Endodermal cell (in vitro differentiated cells): ENCODE measurements around the gene SLC45A1. TPM values are rescaled to one million over a fixed set of nuclear protein-coding genes. Genes with fewer than 3 reads are reported as not detected.

Experiments used
- DNase-seq: peaks from one replicate; pipeline ENCODE4 v3.0.0-alpha.2; 2017
- H3K27ac ChIP-seq: 2 replicates; pipeline ENCODE4 v1.5.1; 2013; ENCODE audit warnings: mild to moderate bottlenecking, low read depth, low read length, moderate library complexity
- H3K27me3 ChIP-seq: 2 replicates; pipeline ENCODE4 v1.6.1; 2013; ENCODE audit warnings: mild to moderate bottlenecking, low read length, moderate library complexity; ENCODE audit not compliant: insufficient read depth, control insufficient read depth, poor library complexity, severe bottlenecking
- H3K36me3 ChIP-seq: 2 replicates; pipeline ENCODE4 v1.7.0; 2013; ENCODE audit warnings: mild to moderate bottlenecking, low read length, moderate library complexity; ENCODE audit not compliant: control insufficient read depth, insufficient read depth
- H3K4me1 ChIP-seq: one replicate; pipeline ENCODE4 v1.7.0; 2013; ENCODE audit warnings: low read length; ENCODE audit not compliant: control insufficient read depth, insufficient read depth
- H3K4me3 ChIP-seq: 2 replicates; pipeline ENCODE4 v1.5.1; 2013; ENCODE audit warnings: mild to moderate bottlenecking, low read length, moderate library complexity
- H3K9ac ChIP-seq: 2 replicates; pipeline ENCODE4 v1.6.1; 2013; ENCODE audit warnings: mild to moderate bottlenecking, low read length, moderate library complexity; ENCODE audit not compliant: poor library complexity, severe bottlenecking; ENCODE audit errors: extremely low read depth
- H3K9me3 ChIP-seq: 2 replicates; pipeline ENCODE4 v1.6.1; 2013; ENCODE audit warnings: mild to moderate bottlenecking, low read length, moderate library complexity; ENCODE audit not compliant: control insufficient read depth
- H3K27ac Mint-ChIP-seq: 2 replicates; pipeline ENCODE4 v1.8.0; 2020; ENCODE audit warnings: mixed read lengths
- H3K27me3 Mint-ChIP-seq: 2 replicates; pipeline ENCODE4 v1.8.0; 2021; ENCODE audit warnings: mild to moderate bottlenecking, mixed read lengths; ENCODE audit not compliant: insufficient read depth
- H3K36me3 Mint-ChIP-seq: 2 replicates; pipeline ENCODE4 v1.8.0; 2020; ENCODE audit warnings: low read depth, mixed read lengths
- H3K4me1 Mint-ChIP-seq: 2 replicates; pipeline ENCODE4 v1.8.0; 2020; ENCODE audit warnings: mixed read lengths
- H3K4me3 Mint-ChIP-seq: 2 replicates; pipeline ENCODE4 v1.8.0; 2020; ENCODE audit warnings: mild to moderate bottlenecking, moderate library complexity, mixed read lengths
- H3K9me3 Mint-ChIP-seq: 2 replicates; pipeline ENCODE4 v1.8.0; 2020; ENCODE audit warnings: mild to moderate bottlenecking, mixed read lengths
- CTCF ChIP-seq: fragments of 200-600 bp; sonication (generic); conservative IDR thresholded peaks from 2 replicates; pipeline ENCODE4 v1.5.0; 2021; ENCODE audit warnings: antibody characterized with exemption, mild to moderate bottlenecking
- WGBS, 2 experiments: methylation state at CpG; one replicate each; pipeline versions ENCODE4 v1.1.5 to v1.1.7; 2013; ENCODE audit warnings: missing lambda C conversion rate in 2 of 2, mixed read lengths in 1 of 2; ENCODE audit not compliant: insufficient coverage in 1 of 2, insufficient read length in 1 of 2; 5-methylcytosine and 5-hydroxymethylcytosine counted together
- total RNA-seq, 2 donors: library from RNA; stranded (reverse); fragmentation: NEBNext Ultra II Directional in 1 of 2; extraction: Animal tissue kit (Norgen Biotek cat#: 25700) in 1 of 2; gene quantifications; 2 replicates in 1 of 2; 3 replicates in 1 of 2; pipeline ENCODE4 v1.2.1, GENCODE V29; 2021

The SLC45A1 gene
- total RNA-seq, 2 donors from 2014 or later: 0.42 TPM; not detected in 1

- Histone ChIP-seq H3K9me3 (no peaks in the 10 kb centered on the region), H3K4me1 (no peaks in the 10 kb centered on the region), H3K4me3 (no peak overlapping the region), H3K27me3 (no peaks in the 10 kb centered on the region), H3K27ac (no peak overlapping the region), H3K36me3 (peaks cover 76% of the 10 kb centered on the region), H3K9ac (no peak overlapping the region)
- H3K9me3 Mint-ChIP-seq: no peaks in the 10 kb centered on the region
- peaks cover 3% of the 10 kb centered on the region for H3K4me1 Mint-ChIP-seq
- peaks cover 59% of the 10 kb centered on the region for H3K36me3 Mint-ChIP-seq
- no peaks in the 10 kb centered on the region for H3K27me3 Mint-ChIP-seq
- WGBS, 2 experiments: 89 to 93% methylated on average over 3 to 13 of the region's 13 CpGs
- no peak for DNase-seq
- no peak overlapping the region for H3K4me3 Mint-ChIP-seq
- no peak for TF ChIP-seq CTCF
- H3K27ac Mint-ChIP-seq: no peak overlapping the region
Measured at GRCh38 chr1:8362701-8363101, 44.8 kb downstream of the SLC45A1 start.

GRCh38 chr1:8363186-8363766 is 45.4 kb downstream of the SLC45A1 start:
- Histone ChIP-seq H3K9ac (no peak overlapping the region), H3K9me3 (no peaks in the 10 kb centered on the region), H3K4me1 (no peaks in the 10 kb centered on the region), H3K4me3 (no peak overlapping the region), H3K27ac (peak overlapping the region; percentile 49), H3K36me3 (peaks cover 70% of the 10 kb centered on the region), H3K27me3 (no peaks in the 10 kb centered on the region)
- 97 to 100% methylated on average over 2 to 8 of the region's 8 CpGs for WGBS, 2 experiments
- DNase-seq: no peak
- H3K4me1 Mint-ChIP-seq: peaks cover 3% of the 10 kb centered on the region
- H3K4me3 Mint-ChIP-seq: no peak overlapping the region
- peaks cover 54% of the 10 kb centered on the region for H3K36me3 Mint-ChIP-seq
- no peaks in the 10 kb centered on the region for H3K27me3 Mint-ChIP-seq
- no peak for TF ChIP-seq CTCF
- H3K27ac Mint-ChIP-seq: no peak overlapping the region
- no peaks in the 10 kb centered on the region for H3K9me3 Mint-ChIP-seq

GRCh38 chr1:8363767-8364301 is 45.9 kb downstream of the SLC45A1 start:
- H3K27ac ChIP-seq: peak overlapping the region; percentile 49
- H3K27ac Mint-ChIP-seq: no peak overlapping the region
- no peaks in the 10 kb centered on the region for H3K9me3 ChIP-seq
- H3K9ac ChIP-seq: no peak overlapping the region
- no peak for DNase-seq
- 94 to 100% methylated on average over 8 to 18 of the region's 18 CpGs for WGBS, 2 experiments
- peaks cover 64% of the 10 kb centered on the region for H3K36me3 ChIP-seq
- H3K4me1 Mint-ChIP-seq: peaks cover 3% of the 10 kb centered on the region
- no peaks in the 10 kb centered on the region for H3K9me3 Mint-ChIP-seq
- H3K36me3 Mint-ChIP-seq: peaks cover 51% of the 10 kb centered on the region
- H3K4me3 ChIP-seq: no peak overlapping the region
- no peaks in the 10 kb centered on the region for H3K27me3 Mint-ChIP-seq
- TF ChIP-seq CTCF: no peak
- H3K4me3 Mint-ChIP-seq: no peak overlapping the region
- no peaks in the 10 kb centered on the region for H3K27me3 ChIP-seq
- H3K4me1 ChIP-seq: no peaks in the 10 kb centered on the region
